Lower leg skin (tissue), 4 donors: Measurements from ENCODE around the gene MAPK9. TPM values are rescaled to one million over a fixed set of nuclear protein-coding genes. Genes with fewer than 3 reads are reported as not detected.
"Not testable (repeated sequence)": the region's sequence is repeated elsewhere in the genome, so short reads cannot be mapped to it uniquely, and the experiment has no call there.

Experiments used
- DNase-seq, 2 donors: peaks; one replicate each; pipeline ENCODE4 v3.0.0-alpha.2; 2019; ENCODE audit warnings: low spot score in 2 of 2
- H3K4me3 ChIP-seq: fragments of 200-600 bp; sonication (generic); 2 replicates; pipeline ENCODE4 v1.5.1; 2017; ENCODE audit warnings: mild to moderate bottlenecking, low read depth; ENCODE audit not compliant: poor library complexity, severe bottlenecking
- CTCF ChIP-seq, 3 donors: fragments of 450-650 bp; IDR thresholded peaks; one replicate each; pipeline ENCODE4 v1.5.1; 2016; ENCODE audit warnings: antibody characterized with exemption in 3 of 3, mild to moderate bottlenecking in 3 of 3, moderate library complexity in 2 of 3
- POLR2A ChIP-seq, 2 donors: fragments of 450-650 bp; IDR thresholded peaks; one replicate each; pipeline ENCODE4 v1.6.1; 2016 to 2017; ENCODE audit warnings: antibody characterized with exemption in 2 of 2, mild to moderate bottlenecking in 1 of 2, moderate library complexity in 1 of 2
- whole genome bisulfite sequencing, 2 donors: methylation state at CpG; one replicate each; pipeline ENCODE4 v1.1.5; 2018; 5-methylcytosine and 5-hydroxymethylcytosine counted together
- intact Hi-C: fragments of 100-400 bp; cut with DNase I; formaldehyde crosslinking; loops from one replicate; pipeline ENCODE4 v1.15.0; 2023; ENCODE audit warnings: low total_unique reads
- total RNA-seq, 4 donors: library from RNA; depleted of rRNA; stranded (reverse); fragments of >200 nt; gene quantifications; one replicate each; pipeline ENCODE4 v1.1.0, GENCODE V29; 2016

Gene MAPK9
- total RNA-seq, 4 donors from 2014 or later = 10.4 to 18.4 (median 15.4) TPM

GRCh38 chr5:180303226-180304015, 11.5 kb upstream of the MAPK9 start:
- intact Hi-C loops = no loop called here
- no peak overlapping the region for H3K4me3 ChIP-seq
- 90 to 94% methylated on average over 17 of the region's 17 CpGs for WGBS, 2 donors
- TF ChIP-seq CTCF (IDR thresholded peaks at IDR 0.05) (no peak), POLR2A (IDR thresholded peaks at IDR 0.05) (no peak)
- DNase-seq = no peak

DNA sequence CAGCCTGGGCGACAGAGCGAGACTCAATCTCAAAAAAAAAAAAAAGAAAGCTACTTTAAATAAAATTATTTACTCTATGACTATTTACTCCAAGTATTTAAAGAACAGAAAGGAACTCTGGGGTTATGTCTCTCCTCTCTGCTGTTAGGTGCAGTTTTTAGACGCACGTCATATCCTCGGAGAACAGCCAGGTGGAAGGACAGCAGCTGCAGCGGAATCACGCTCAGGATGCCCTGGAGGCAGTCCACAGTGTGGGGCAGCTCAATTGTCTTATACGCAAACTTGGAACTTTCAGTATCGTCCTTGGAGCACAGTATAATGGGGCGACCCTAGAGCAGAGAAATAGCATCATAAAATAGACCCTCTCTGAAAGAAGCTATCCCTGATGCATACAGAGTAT, 10.4 kb upstream of the MAPK9 start:
- no peak overlapping the region for H3K4me3 ChIP-seq
- no peak for TF ChIP-seq CTCF (IDR thresholded peaks at IDR 0.05)
- WGBS, 2 donors = 86 to 92% methylated on average over 10 of the region's 10 CpGs
- DNase-seq = no peak
- intact Hi-C loops = no loop called here

GRCh38 chr5:180301253-180301652, 9.4 kb upstream of the MAPK9 start:
- TF ChIP-seq POLR2A (IDR thresholded peaks at IDR 0.05) = no peak
- TF ChIP-seq CTCF (IDR thresholded peaks at IDR 0.05) = no peak
- 72 to 78% methylated on average over 4 of the region's 4 CpGs for WGBS, 2 donors

GRCh38 chr5:180299526-180299925, 7.6 kb upstream of the MAPK9 start:
- TF ChIP-seq CTCF (IDR thresholded peaks at IDR 0.05) (no peak), POLR2A (IDR thresholded peaks at IDR 0.05) (no peak)
- peak in 1 of 2 donors; percentile 68 for DNase-seq
- intact Hi-C loops = loop anchor here (10.0 kb wide), 1 partner anchor 165 kb away; no protein-coding TSS in a partner anchor

More at GRCh38 chr5:180301253-180301652, 9.4 kb upstream of the MAPK9 start:
- DNase-seq = no peak
- intact Hi-C loops = no loop called here
- H3K4me3 ChIP-seq = no peak overlapping the region

GRCh38 chr5:180299014-180299413, 7.1 kb upstream of the MAPK9 start:
- intact Hi-C loops = loop anchor here (10.0 kb wide), 1 partner anchor 166 kb away; no protein-coding TSS in a partner anchor
- peak in 1 of 2 donors; percentile 65 for DNase-seq
- not testable (repeated sequence) for H3K4me3 ChIP-seq
- WGBS, 2 donors = 90 to 96% methylated on average over 14 of the region's 14 CpGs

More at GRCh38 chr5:180299526-180299925, 7.6 kb upstream of the MAPK9 start:
- WGBS, 2 donors = 83 to 84% methylated on average over 3 of the region's 3 CpGs
- H3K4me3 ChIP-seq = no peak overlapping the region

GRCh38 chr5:180297587-180298282, 5.9 kb upstream of the MAPK9 start:
- TF ChIP-seq POLR2A (IDR thresholded peaks at IDR 0.05) (no peak), CTCF (IDR thresholded peaks at IDR 0.05) (no peak)
- no peak overlapping the region for H3K4me3 ChIP-seq
- WGBS, 2 donors = 89% methylated on average over 2 of the region's 2 CpGs
- intact Hi-C loops = loop anchor here (10.0 kb wide), 1 partner anchor 167 kb away; no protein-coding TSS in a partner anchor
- peak in 1 of 2 donors; percentile 45 for DNase-seq
